Measurements from ENCODE around the gene TLR3. TPM values are rescaled to one million over a fixed set of nuclear protein-coding genes. Genes with fewer than 3 reads are reported as not detected.
"Not testable (repeated sequence)": the region's sequence is repeated elsewhere in the genome, so short reads cannot be mapped to it uniquely, and the experiment has no call there.

The TLR3 gene
- total and polyA plus RNA-seq, 10 of the 15 experiments (the other 5 are each of a cell fraction or from before 2014, with no cell fraction given), result under 0.01 to 0.05 (median 0.03) TPM; not detected in 7

- Histone ChIP-seq H3K79me2 (ENCODE audit: control insufficient read depth, insufficient read depth, low read length) (no peaks in the 10 kb centered on the region), H4K20me1 (ENCODE audit: control insufficient read depth, insufficient read depth) (no peaks in the 10 kb centered on the region), H3K27me3 (replicated peaks in 1 of 2; ENCODE audit: control insufficient read depth in 2 of 2, insufficient read depth in 2 of 2, low read length in 1 of 2) (peaks cover 0 to 2% of the 10 kb centered on the region in 2 experiments; a peak in 2 of 4 replicates), H3K27ac (ENCODE audit: control insufficient read depth, insufficient read depth) (no peak overlapping the region), H3K36me3 (ENCODE audit: control insufficient read depth in 2 of 2, insufficient read depth in 2 of 2, low read length in 1 of 2) (no peaks in the 10 kb centered on the region), H3K4me2 (ENCODE audit: control insufficient read depth, insufficient read depth) (no peak overlapping the region), H3K4me1 (ENCODE audit: control insufficient read depth, insufficient read depth, low read length) (no peaks in the 10 kb centered on the region), H3K9me3 (replicated peaks; ENCODE audit: control insufficient read depth, insufficient read depth, low read length) (peaks cover 5% of the 10 kb centered on the region; the same call in 1 of the 3 replicates), H2AFZ (ENCODE audit: control insufficient read depth, low read depth, low read length) (no peak overlapping the region), H3K4me3 (no peak overlapping the region), H3K9ac (ENCODE audit: control insufficient read depth, insufficient read depth, low read length) (no peak overlapping the region)
- DNase-seq (ENCODE audit: low read depth, low spot score) (no peak), FAIRE-seq (no peak), ATAC-seq (no peak)
- in situ Hi-C loops (cut with MboI), result loop anchor here (25.0 kb wide), 1 partner anchor 996 kb away; no protein-coding TSS in a partner anchor
- no peak for TF ChIP-seq REST (IDR thresholded peaks at IDR 0.05; ENCODE audit: low read depth, low read length)
- ChIA-PET POLR2A (no interaction called here), CTCF (interaction anchor here (1.2 kb wide), 1 partner anchor 104 kb away, joined by 6 read pairs; no protein-coding TSS in a partner anchor), SMC1A (ENCODE audit: uncharacterized antibody, unreplicated experiment) (no interaction called here), RAD21 (ENCODE audit: unreplicated experiment) (no interaction called here)
- no TSS peak for BruUV-seq (replicated peaks)
- intact Hi-C loops (cut with micrococcal nuclease; ENCODE audit: unreplicated experiment), result no loop called here
- 14% methylated on average over 3 of the region's 3 CpGs for WGBS (ENCODE audit: insufficient coverage, insufficient replicate concordance, low lambda C conversion rate, missing lambda C conversion rate)
These were observed 35.9 kb upstream of the TLR3 start for GRCh38 chr4:186033027-186033426.

GRCh38 chr4:186034613-186035012 is 34.3 kb upstream of the TLR3 start:
- H3K27me3 ChIP-seq (replicated peaks in 1 of 2; ENCODE audit: control insufficient read depth in 2 of 2, insufficient read depth in 2 of 2, low read length in 1 of 2); H3K9ac ChIP-seq (ENCODE audit: control insufficient read depth, insufficient read depth, low read length); H4K20me1 ChIP-seq (ENCODE audit: control insufficient read depth, insufficient read depth); DNase-seq (ENCODE audit: low read depth, low spot score); H3K79me2 ChIP-seq (ENCODE audit: control insufficient read depth, insufficient read depth, low read length); BruUV-seq (replicated peaks); SMC1A ChIA-PET (ENCODE audit: uncharacterized antibody, unreplicated experiment); POLR2A ChIA-PET; H2AFZ ChIP-seq (ENCODE audit: control insufficient read depth, low read depth, low read length); H3K4me1 ChIP-seq (ENCODE audit: control insufficient read depth, insufficient read depth, low read length); CTCF ChIA-PET; H3K4me3 ChIP-seq; H3K27ac ChIP-seq (ENCODE audit: control insufficient read depth, insufficient read depth); H3K9me3 ChIP-seq (replicated peaks; ENCODE audit: control insufficient read depth, insufficient read depth, low read length); H3K4me2 ChIP-seq (ENCODE audit: control insufficient read depth, insufficient read depth); RAD21 ChIA-PET (ENCODE audit: unreplicated experiment); FAIRE-seq; H3K36me3 ChIP-seq (ENCODE audit: control insufficient read depth in 2 of 2, insufficient read depth in 2 of 2, low read length in 1 of 2); ATAC-seq: not testable (repeated sequence)
- in situ Hi-C loops (cut with MboI), result loop anchor here (5.0 to 25.0 kb wide), 2 partner anchors 387 to 997 kb away; no protein-coding TSS in a partner anchor
- intact Hi-C loops (cut with micrococcal nuclease; ENCODE audit: unreplicated experiment), result loop anchor here (5.0 kb wide), 1 partner anchor 103 kb away; no protein-coding TSS in a partner anchor
- 37% methylated on average over 7 of the region's 7 CpGs for WGBS (ENCODE audit: insufficient coverage, insufficient replicate concordance, low lambda C conversion rate, missing lambda C conversion rate)
